Measurements from ENCODE around the gene PCSK6.

Gene PCSK6

DNA sequence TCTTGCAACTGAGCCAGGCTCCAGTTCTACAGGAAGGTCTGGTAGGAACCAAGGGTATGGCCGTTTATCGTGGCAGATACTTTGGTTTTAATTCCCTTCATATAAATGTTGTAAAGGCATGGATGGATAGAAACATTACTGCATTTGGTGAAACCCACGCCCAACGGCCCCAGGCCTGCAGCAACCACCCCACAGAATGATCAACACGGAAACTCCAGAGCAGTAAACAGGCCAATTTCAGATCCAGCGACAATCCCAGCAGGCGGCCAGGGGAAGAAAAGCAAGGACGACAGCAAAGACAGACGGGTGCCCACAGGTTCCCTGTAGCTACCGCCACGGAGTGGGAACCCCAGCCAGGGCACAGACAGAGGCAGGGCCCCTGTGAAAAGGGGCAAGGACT is 32.6 kb upstream of the PCSK6 start:
- Histone ChIP-seq H3K27ac (no peak overlapping the region), H3K4me3 (ENCODE audit: low read depth, low read length) (no peak overlapping the region), H3K27me3 (replicated peaks) (no peaks in the 10 kb centered on the region), H3K36me3 (replicated peaks) (no peaks in the 10 kb centered on the region)
- DNase-seq = no peak
- in situ Hi-C loops (cut with HindIII; ENCODE audit: low pct_ligation_motif_present, low sequenced_read_pairs) = no loop called here
- TF ChIP-seq, protein P1, sequence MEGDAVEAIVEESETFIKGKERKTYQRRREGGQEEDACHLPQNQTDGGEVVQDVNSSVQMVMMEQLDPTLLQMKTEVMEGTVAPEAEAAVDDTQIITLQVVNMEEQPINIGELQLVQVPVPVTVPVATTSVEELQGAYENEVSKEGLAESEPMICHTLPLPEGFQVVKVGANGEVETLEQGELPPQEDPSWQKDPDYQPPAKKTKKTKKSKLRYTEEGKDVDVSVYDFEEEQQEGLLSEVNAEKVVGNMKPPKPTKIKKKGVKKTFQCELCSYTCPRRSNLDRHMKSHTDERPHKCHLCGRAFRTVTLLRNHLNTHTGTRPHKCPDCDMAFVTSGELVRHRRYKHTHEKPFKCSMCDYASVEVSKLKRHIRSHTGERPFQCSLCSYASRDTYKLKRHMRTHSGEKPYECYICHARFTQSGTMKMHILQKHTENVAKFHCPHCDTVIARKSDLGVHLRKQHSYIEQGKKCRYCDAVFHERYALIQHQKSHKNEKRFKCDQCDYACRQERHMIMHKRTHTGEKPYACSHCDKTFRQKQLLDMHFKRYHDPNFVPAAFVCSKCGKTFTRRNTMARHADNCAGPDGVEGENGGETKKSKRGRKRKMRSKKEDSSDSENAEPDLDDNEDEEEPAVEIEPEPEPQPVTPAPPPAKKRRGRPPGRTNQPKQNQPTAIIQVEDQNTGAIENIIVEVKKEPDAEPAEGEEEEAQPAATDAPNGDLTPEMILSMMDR (IDR thresholded peaks at IDR 0.05; ENCODE audit: low read depth, low read length, missing control alignments) = no peak

GRCh38 chr15:101521591-101521990 is 32.1 kb upstream of the PCSK6 start:
- H3K27me3 ChIP-seq (replicated peaks) = no peaks in the 10 kb centered on the region
- no peaks in the 10 kb centered on the region for H3K36me3 ChIP-seq (replicated peaks)
- DNase-seq = no peak
- H3K4me3 ChIP-seq (ENCODE audit: low read depth, low read length) = no peak overlapping the region
- TF ChIP-seq, protein P1 (IDR thresholded peaks at IDR 0.05; ENCODE audit: low read depth, low read length, missing control alignments) = no peak
- in situ Hi-C loops (cut with HindIII; ENCODE audit: low pct_ligation_motif_present, low sequenced_read_pairs) = no loop called here
- no peak overlapping the region for H3K27ac ChIP-seq

DNA sequence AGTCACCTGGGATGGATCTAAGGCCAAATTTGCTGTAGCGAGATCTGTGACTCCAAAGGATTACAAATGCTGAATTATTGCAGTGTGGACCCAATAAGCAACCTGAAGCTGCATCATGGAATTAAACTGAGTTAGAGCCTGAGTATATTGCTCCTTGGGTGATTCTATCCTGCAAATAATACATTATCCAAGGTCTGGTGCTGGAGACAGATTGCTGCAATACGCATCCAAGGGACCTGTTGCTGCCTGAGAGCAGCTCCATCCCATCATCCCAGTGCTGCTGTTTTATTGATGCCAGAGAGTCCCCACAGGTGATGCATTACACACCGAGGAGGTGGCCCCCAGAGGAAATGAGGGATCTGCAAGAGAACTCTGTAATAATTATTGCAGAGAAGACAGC is 31.6 kb upstream of the PCSK6 start:
- Histone ChIP-seq H3K27ac (no peak overlapping the region), H3K36me3 (replicated peaks) (no peaks in the 10 kb centered on the region), H3K4me3 (ENCODE audit: low read depth, low read length) (no peak overlapping the region), H3K27me3 (replicated peaks) (no peaks in the 10 kb centered on the region)
- in situ Hi-C loops (cut with HindIII; ENCODE audit: low pct_ligation_motif_present, low sequenced_read_pairs) = no loop called here
- no peak for DNase-seq
- TF ChIP-seq, protein P1 (IDR thresholded peaks at IDR 0.05; ENCODE audit: low read depth, low read length, missing control alignments) = no peak

GRCh38 chr15:101520395-101520794 is 30.9 kb upstream of the PCSK6 start:
- Histone ChIP-seq H3K36me3 (replicated peaks) (no peaks in the 10 kb centered on the region), H3K27me3 (replicated peaks) (no peaks in the 10 kb centered on the region), H3K4me3 (ENCODE audit: low read depth, low read length) (no peak overlapping the region), H3K27ac (no peak overlapping the region)
- TF ChIP-seq, protein P1 (IDR thresholded peaks at IDR 0.05; ENCODE audit: low read depth, low read length, missing control alignments) = no peak
- DNase-seq = no peak
- in situ Hi-C loops (cut with HindIII; ENCODE audit: low pct_ligation_motif_present, low sequenced_read_pairs) = no loop called here

- Histone ChIP-seq H3K36me3 (replicated peaks) (no peaks in the 10 kb centered on the region), H3K4me3 (ENCODE audit: low read depth, low read length) (no peak overlapping the region)
- in situ Hi-C loops (cut with HindIII; ENCODE audit: low pct_ligation_motif_present, low sequenced_read_pairs) = no loop called here
Measured at GRCh38 chr15:101517504-101517903, 28.0 kb upstream of the PCSK6 start.

GRCh38 chr15:101514318-101514717 is 24.8 kb upstream of the PCSK6 start:
- TF ChIP-seq, protein P1 (IDR thresholded peaks at IDR 0.05; ENCODE audit: low read depth, low read length, missing control alignments) = no peak
- H3K4me3 ChIP-seq (ENCODE audit: low read depth, low read length) = no peak overlapping the region
- no peak for DNase-seq
- H3K27me3 ChIP-seq (replicated peaks) = no peaks in the 10 kb centered on the region
- H3K36me3 ChIP-seq (replicated peaks) = no peaks in the 10 kb centered on the region
- H3K27ac ChIP-seq = no peak overlapping the region
- in situ Hi-C loops (cut with HindIII; ENCODE audit: low pct_ligation_motif_present, low sequenced_read_pairs) = no loop called here

More at GRCh38 chr15:101517504-101517903, 28.0 kb upstream of the PCSK6 start:
- no peak overlapping the region for H3K27ac ChIP-seq
- TF ChIP-seq, protein P1 (IDR thresholded peaks at IDR 0.05; ENCODE audit: low read depth, low read length, missing control alignments) = no peak
- no peaks in the 10 kb centered on the region for H3K27me3 ChIP-seq (replicated peaks)
- no peak for DNase-seq

Measured in brain microvascular endothelial cell (primary cell).